PC-9 (cell line): ENCODE data around the gene TDRD6. TPM values are rescaled to one million over a fixed set of nuclear protein-coding genes. Genes with fewer than 3 reads are reported as not detected.

Source experiments
- BruUV-seq: library from RNA; stranded (reverse); fragments of 400-500 nt; replicated peaks from 2 replicates; lab custom pipeline; 2021; lab: Mats Ljungman, UMichigan
- CTCF ChIA-PET: fragments of 300-600 bp; sonication (Branson Sonifier 250); formaldehyde crosslinking; loops from one replicate; lab custom pipeline; 2022; ENCODE audit warnings: antibody characterized with exemption; lab: Charles Lee
- POLR2A ChIA-PET: fragments of 300-600 bp; sonication (Branson Sonifier 250); formaldehyde crosslinking; loops from one replicate; lab custom pipeline; 2022; ENCODE audit warnings: antibody characterized with exemption; ENCODE audit not compliant: unreplicated experiment; lab: Charles Lee
- DNase-seq, 2 experiments: peaks; one replicate each; pipeline versions ENCODE4 v3.0.0 to v3.0.0-alpha.2; 2015 to 2022; ENCODE audit warnings: mixed read lengths in 1 of 2
- H2AFZ ChIP-seq: fragments of 200-600 bp; sonication (generic); 2 replicates; pipeline ENCODE4 v1.8.1; 2017; ENCODE audit warnings: antibody characterized with exemption
- H3F3A ChIP-seq: fragments of 200-600 bp; sonication (generic); 2 replicates; pipeline ENCODE4 v1.8.1; 2017; ENCODE audit warnings: antibody characterized with exemption, mild to moderate bottlenecking, low read depth; ENCODE audit not compliant: insufficient read depth
- H3K27ac ChIP-seq: fragments of 200-600 bp; sonication (generic); 2 replicates; pipeline ENCODE4 v1.6.1; 2016; ENCODE audit warnings: mixed run types
- H3K27me3 ChIP-seq: fragments of 200-600 bp; sonication (generic); 2 replicates; pipeline ENCODE4 v1.6.1; 2016; ENCODE audit warnings: low read depth, mixed run types; ENCODE audit not compliant: insufficient read depth
- H3K36me3 ChIP-seq: fragments of 200-600 bp; sonication (generic); 2 replicates; pipeline ENCODE4 v1.6.1; 2016; ENCODE audit warnings: low read depth, mixed run types
- H3K4me1 ChIP-seq: fragments of 200-600 bp; sonication (generic); replicated peaks from 2 replicates; pipeline ENCODE4 v1.6.1; 2016; ENCODE audit warnings: mixed run types; ENCODE audit not compliant: insufficient read depth
- H3K4me2 ChIP-seq: fragments of 200-600 bp; sonication (generic); 2 replicates; pipeline ENCODE4 v1.6.1; 2017; ENCODE audit warnings: mixed run types
- H3K4me3 ChIP-seq: fragments of 200-600 bp; sonication (generic); 2 replicates; pipeline ENCODE4 v1.6.1; 2016; ENCODE audit warnings: mixed run types
- H3K79me2 ChIP-seq: fragments of 200-600 bp; sonication (generic); 2 replicates; pipeline ENCODE4 v1.6.1; 2017; ENCODE audit warnings: low read depth, mixed run types
- H3K9me2 ChIP-seq: fragments of 200-600 bp; sonication (generic); 2 replicates; pipeline ENCODE4 v1.8.1; 2017; ENCODE audit warnings: mild to moderate bottlenecking; ENCODE audit not compliant: insufficient read depth
- H3K9me3 ChIP-seq: fragments of 200-600 bp; sonication (generic); 2 replicates; pipeline ENCODE4 v1.8.1; 2016; ENCODE audit warnings: low read depth; ENCODE audit not compliant: insufficient read depth
- H4K20me1 ChIP-seq: fragments of 200-600 bp; sonication (generic); 2 replicates; pipeline ENCODE4 v1.8.1; 2017; ENCODE audit not compliant: insufficient read depth
- EZH2 ChIP-seq: fragments of 200-600 bp; sonication (generic); IDR thresholded peaks from 2 replicates; pipeline ENCODE4 v1.8.0; 2017; ENCODE audit warnings: antibody characterized with exemption, low read depth
- intact Hi-C: fragments of 100-400 bp; cut with micrococcal nuclease; formaldehyde crosslinking; loops from one replicate; pipeline ENCODE4 v1.10.0; 2022; ENCODE audit not compliant: unreplicated experiment
- total RNA-seq: library from RNA; stranded (reverse); gene quantifications from 2 replicates; pipeline ENCODE4 v1.2.3, GENCODE V29; 2021
- TF ChIP-seq, protein P1 (sequence below): fragments of 200-600 bp; sonication (generic); conservative IDR thresholded peaks from 2 replicates; pipeline ENCODE4 v1.6.1; 2017; ENCODE audit warnings: mixed run types, antibody characterized with exemption, mild to moderate bottlenecking, moderate library complexity

The TDRD6 gene
- total RNA-seq, 1 experiment from 2014 or later, result 0.57 TPM

DNA sequence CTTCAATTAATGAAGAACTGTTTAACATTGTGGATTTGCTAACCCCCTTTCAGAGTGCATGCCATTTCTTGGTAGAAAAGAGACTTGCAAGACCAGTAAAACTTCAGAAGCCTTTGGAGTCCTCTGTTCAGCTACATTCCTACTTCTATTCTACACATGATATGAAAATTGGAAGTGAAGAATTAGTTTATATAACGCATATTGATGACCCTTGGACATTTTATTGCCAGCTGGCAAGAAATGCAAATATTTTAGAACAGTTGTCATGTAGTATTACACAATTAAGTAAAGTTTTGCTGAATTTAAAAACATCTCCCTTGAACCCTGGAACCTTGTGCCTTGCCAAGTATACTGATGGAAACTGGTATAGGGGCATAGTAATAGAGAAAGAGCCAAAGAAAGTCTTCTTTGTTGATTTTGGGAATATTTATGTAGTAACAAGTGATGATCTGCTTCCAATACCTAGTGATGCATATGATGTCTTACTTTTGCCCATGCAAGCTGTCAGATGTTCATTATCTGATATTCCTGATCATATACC lies 3.3 kb downstream of the TDRD6 start:
- Histone ChIP-seq H3K4me1 (no peaks in the 10 kb centered on the region), H3K9me3 (no peaks in the 10 kb centered on the region), H3F3A (no peaks in the 10 kb centered on the region; the same call in 1 of the 2 replicates), H4K20me1 (no peaks in the 10 kb centered on the region), H2AFZ (no peak overlapping the region), H3K27me3 (no peaks in the 10 kb centered on the region), H3K27ac (no peak overlapping the region), H3K4me2 (no peak overlapping the region), H3K79me2 (no peaks in the 10 kb centered on the region), H3K9me2 (no peaks in the 10 kb centered on the region), H3K4me3 (no peak overlapping the region), H3K36me3 (no peaks in the 10 kb centered on the region)
- TF ChIP-seq, protein P1, sequence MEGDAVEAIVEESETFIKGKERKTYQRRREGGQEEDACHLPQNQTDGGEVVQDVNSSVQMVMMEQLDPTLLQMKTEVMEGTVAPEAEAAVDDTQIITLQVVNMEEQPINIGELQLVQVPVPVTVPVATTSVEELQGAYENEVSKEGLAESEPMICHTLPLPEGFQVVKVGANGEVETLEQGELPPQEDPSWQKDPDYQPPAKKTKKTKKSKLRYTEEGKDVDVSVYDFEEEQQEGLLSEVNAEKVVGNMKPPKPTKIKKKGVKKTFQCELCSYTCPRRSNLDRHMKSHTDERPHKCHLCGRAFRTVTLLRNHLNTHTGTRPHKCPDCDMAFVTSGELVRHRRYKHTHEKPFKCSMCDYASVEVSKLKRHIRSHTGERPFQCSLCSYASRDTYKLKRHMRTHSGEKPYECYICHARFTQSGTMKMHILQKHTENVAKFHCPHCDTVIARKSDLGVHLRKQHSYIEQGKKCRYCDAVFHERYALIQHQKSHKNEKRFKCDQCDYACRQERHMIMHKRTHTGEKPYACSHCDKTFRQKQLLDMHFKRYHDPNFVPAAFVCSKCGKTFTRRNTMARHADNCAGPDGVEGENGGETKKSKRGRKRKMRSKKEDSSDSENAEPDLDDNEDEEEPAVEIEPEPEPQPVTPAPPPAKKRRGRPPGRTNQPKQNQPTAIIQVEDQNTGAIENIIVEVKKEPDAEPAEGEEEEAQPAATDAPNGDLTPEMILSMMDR, result no peak
- no peak for TF ChIP-seq EZH2
- BruUV-seq, result no TSS peak
- intact Hi-C loops, result no loop called here
- CTCF ChIA-PET, result no interaction called here
- POLR2A ChIA-PET, result no interaction called here
- DNase-seq, result no peak

GRCh38 chr6:46699970-46700369 lies 12.3 kb downstream of the TDRD6 start:
- intact Hi-C loops, result loop anchor here (5.0 to 10.0 kb wide), 2 partner anchors 82 to 295 kb away; no protein-coding TSS in a partner anchor
- TF ChIP-seq EZH2, result no peak
- TF ChIP-seq, protein P1, result no peak
- no peaks in the 10 kb centered on the region for H3K79me2 ChIP-seq
- no peaks in the 10 kb centered on the region for H3K27me3 ChIP-seq
- no TSS peak for BruUV-seq
- no peaks in the 10 kb centered on the region for H3K9me3 ChIP-seq
- no peaks in the 10 kb centered on the region for H4K20me1 ChIP-seq
- no peak for DNase-seq
- H2AFZ ChIP-seq, result no peak overlapping the region
- no peaks in the 10 kb centered on the region for H3K9me2 ChIP-seq
- H3K4me2 ChIP-seq, result no peak overlapping the region
- no peak overlapping the region for H3K27ac ChIP-seq
- H3K36me3 ChIP-seq, result no peaks in the 10 kb centered on the region
- ChIA-PET CTCF (no interaction called here), POLR2A (no interaction called here)
- H3K4me1 ChIP-seq, result peaks cover 4% of the 10 kb centered on the region
- no peak overlapping the region for H3K4me3 ChIP-seq
- no peaks in the 10 kb centered on the region for H3F3A ChIP-seq

GRCh38 chr6:46704562-46704961 lies 16.9 kb downstream of the TDRD6 start:
- H4K20me1 ChIP-seq, result no peaks in the 10 kb centered on the region
- no peaks in the 10 kb centered on the region for H3K27me3 ChIP-seq
- ChIA-PET POLR2A (interaction anchor here (0.6 kb wide), 2 partner anchors 221 to 346 kb away, joined by 6 to 7 read pairs; no protein-coding TSS in a partner anchor), CTCF (no interaction called here)
- H3K4me2 ChIP-seq, result peak overlapping the region; percentile 9; the same call in 1 of the 2 replicates
- no TSS peak for BruUV-seq
- no peak overlapping the region for H3K4me3 ChIP-seq
- no peaks in the 10 kb centered on the region for H3K36me3 ChIP-seq
- TF ChIP-seq, protein P1, result peak; percentile 66
- TF ChIP-seq EZH2, result no peak
- no peaks in the 10 kb centered on the region for H3K79me2 ChIP-seq
- intact Hi-C loops, result loop anchor here (5.0 to 10.0 kb wide), 2 partner anchors 78 to 290 kb away; no protein-coding TSS in a partner anchor
- H3K27ac ChIP-seq, result no peak overlapping the region
- 0 out of 2 replicates have a peak, but pooled peaks cover 3% of the 10 kb centered on the region for H3K9me3 ChIP-seq
- H2AFZ ChIP-seq, result no peak overlapping the region
- peak in 1 of 2 experiments; percentile 49 for DNase-seq
- no peaks in the 10 kb centered on the region for H3F3A ChIP-seq
- H3K9me2 ChIP-seq, result no peaks in the 10 kb centered on the region
- H3K4me1 ChIP-seq, result peaks cover 12% of the 10 kb centered on the region
